Uterus (tissue), 2 donors: ENCODE measurements around the gene NRL.

Source experiments
- POLR2A ChIP-seq, 2 donors: fragments of 450-650 bp; IDR thresholded peaks; one replicate each; pipeline ENCODE4 v1.6.1; 2016; ENCODE audit warnings: antibody characterized with exemption in 2 of 2, mild to moderate bottlenecking in 1 of 2, moderate library complexity in 1 of 2
- TF ChIP-seq, protein P1 (sequence below), 4 experiments: fragments of 200-600 bp in 2 of 4; fragments of 450-650 bp in 2 of 4; sonication (generic) in 2 of 4; IDR thresholded peaks; one replicate each; pipeline ENCODE4 v1.5.1; 2016 to 2019; ENCODE audit warnings: antibody characterized with exemption in 4 of 4, mild to moderate bottlenecking in 2 of 4, moderate library complexity in 1 of 4

DNA sequence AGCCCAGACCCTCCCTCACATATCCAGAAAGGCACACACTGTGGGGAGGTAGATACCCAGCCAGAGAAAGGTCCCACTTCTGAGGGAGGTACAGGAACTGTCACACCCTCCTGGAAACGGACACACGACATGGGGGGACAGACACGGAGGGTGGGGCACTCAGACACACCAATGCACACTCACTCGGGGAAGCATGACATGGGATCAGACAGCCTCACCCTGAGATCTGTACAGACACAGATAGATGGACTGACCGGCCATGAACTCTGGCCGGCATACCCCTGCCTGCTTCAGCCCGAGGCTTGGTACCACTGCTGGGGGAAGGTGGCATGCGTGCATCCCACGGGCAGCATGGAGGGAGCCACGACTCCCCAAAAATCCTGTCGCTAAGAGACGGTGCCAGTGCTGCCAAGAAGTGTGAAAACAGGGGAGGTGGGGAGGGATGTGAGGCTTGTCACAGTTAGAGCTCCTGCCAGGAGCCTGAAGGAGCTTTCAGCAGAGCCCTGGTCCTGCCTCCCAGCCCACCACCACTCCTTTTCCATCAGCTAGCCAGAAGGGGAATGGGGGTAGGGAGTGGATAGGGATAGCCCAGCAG, 42.8 kb downstream of the NRL start:
- TF ChIP-seq, protein P1, sequence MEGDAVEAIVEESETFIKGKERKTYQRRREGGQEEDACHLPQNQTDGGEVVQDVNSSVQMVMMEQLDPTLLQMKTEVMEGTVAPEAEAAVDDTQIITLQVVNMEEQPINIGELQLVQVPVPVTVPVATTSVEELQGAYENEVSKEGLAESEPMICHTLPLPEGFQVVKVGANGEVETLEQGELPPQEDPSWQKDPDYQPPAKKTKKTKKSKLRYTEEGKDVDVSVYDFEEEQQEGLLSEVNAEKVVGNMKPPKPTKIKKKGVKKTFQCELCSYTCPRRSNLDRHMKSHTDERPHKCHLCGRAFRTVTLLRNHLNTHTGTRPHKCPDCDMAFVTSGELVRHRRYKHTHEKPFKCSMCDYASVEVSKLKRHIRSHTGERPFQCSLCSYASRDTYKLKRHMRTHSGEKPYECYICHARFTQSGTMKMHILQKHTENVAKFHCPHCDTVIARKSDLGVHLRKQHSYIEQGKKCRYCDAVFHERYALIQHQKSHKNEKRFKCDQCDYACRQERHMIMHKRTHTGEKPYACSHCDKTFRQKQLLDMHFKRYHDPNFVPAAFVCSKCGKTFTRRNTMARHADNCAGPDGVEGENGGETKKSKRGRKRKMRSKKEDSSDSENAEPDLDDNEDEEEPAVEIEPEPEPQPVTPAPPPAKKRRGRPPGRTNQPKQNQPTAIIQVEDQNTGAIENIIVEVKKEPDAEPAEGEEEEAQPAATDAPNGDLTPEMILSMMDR (IDR thresholded peaks at IDR 0.05) = no peak
- TF ChIP-seq POLR2A (IDR thresholded peaks at IDR 0.05) = no peak
